ENCODE results near the gene RBPJL.

Gene RBPJL

DNA sequence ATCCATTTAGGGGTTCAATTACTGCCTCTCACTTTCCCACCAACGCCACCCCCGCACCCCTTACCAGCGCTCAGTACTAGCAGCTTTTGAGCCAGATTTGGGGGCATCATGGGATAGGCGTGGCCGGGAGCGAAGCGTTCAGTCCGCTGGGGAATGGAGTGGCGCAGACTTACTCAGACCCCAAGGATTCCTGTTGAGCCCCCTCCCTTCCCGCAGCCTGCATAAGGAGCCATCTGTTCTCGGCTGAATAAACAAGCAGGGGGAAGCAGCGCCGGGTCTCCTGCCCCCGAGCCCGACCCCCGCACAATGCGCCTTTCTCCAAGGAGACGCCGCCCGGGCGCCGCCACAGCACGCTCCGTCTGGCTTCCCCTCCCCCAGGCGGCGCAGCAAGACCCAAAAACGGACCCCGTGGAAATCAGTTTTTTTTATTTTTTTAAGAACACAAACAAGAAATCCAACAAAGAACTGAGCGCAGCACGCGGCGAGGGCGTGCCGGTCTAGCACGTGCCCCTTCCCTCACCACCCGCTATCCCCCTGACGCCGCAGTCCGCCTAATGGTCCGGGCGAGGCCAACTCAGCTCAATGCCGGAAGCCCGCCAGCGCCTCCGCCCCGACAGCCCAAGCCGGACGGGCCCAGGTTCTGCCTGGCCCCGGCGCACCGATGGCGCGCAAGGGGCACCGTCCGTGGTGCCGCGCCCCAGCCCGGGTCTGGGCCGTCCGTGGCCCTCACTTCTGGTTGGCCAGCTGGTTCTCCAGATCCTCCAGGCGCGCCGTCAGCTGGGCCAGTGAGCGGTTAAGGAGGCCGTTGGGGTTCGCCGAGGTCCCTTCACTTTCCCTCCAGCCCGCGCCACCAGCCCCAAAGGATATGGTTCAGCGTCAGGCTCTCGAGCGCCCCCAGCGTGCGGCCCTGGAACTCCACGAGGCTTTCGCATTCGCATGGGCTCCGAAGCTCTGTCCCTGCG, 13.3 kb upstream of the RBPJL start:
- in situ Hi-C loops (cut with MboI; ENCODE audit: low sequenced_read_pairs), result no loop called here

DNA sequence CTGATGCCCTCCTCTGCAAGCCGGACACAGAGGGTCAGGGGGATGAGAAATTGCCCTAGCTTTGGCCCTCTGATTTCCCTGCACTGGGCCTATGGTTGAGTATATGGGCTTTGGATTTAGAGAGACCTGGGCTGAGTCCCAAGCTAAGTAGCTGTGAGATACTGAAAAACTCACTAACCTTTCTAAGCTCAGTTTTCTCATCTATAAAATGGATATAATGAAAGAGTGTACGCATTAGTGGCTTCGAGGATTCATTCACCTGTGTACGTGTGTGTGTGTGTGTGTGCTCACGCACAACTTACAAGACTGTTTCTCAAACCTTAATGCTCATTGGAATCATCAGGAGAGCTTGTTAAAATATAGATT, 12.7 kb upstream of the RBPJL start:
- in situ Hi-C loops (cut with MboI; ENCODE audit: low sequenced_read_pairs), result no loop called here

GRCh38 chr20:45294659-45295058, 12.0 kb upstream of the RBPJL start:
- in situ Hi-C loops (cut with MboI; ENCODE audit: low sequenced_read_pairs), result no loop called here

GRCh38 chr20:45297786-45298497, 8.7 kb upstream of the RBPJL start:
- in situ Hi-C loops (cut with MboI; ENCODE audit: low sequenced_read_pairs), result no loop called here

DNA sequence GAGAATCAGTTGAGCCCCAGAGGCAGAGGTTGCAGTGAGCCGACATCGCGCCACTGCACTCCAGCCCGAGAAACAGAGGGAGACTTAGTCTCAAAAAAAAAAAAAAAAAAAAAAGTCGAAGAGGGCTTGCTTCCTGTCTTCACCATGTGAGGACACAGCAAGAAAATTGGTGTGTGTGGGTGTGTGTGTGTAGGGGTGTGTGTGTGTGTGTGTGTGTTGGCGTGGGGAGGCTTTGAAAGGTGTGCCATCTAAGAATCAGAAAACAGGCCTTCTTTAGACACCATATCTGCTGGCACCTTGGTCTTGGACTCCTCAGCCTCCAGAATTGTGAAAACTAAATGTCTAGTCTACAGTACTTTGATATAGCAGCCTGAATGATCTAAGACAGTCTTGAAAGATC, 6.9 kb upstream of the RBPJL start:
- in situ Hi-C loops (cut with MboI; ENCODE audit: low sequenced_read_pairs), result no loop called here

DNA sequence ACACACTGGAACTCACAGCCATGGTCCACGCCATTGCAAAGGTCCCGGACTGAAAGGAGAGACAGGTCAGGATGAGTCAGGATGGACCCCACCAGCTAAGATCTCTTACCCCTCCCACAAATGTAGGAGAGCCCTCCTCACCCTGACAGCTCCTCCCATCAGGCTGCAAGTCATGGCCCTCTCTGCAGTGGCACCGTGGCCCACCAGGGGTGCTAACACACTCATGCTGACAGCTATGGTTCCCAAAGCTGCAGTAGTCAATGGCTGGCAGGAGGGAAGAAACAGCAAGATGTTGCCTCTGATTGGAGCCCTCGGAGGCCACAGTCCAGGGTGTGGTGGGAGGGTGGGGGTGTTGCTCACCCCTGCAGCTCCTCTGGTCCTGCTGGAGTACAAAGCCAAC, 5.7 kb upstream of the RBPJL start:
- in situ Hi-C loops (cut with MboI; ENCODE audit: low sequenced_read_pairs), result no loop called here

DNA sequence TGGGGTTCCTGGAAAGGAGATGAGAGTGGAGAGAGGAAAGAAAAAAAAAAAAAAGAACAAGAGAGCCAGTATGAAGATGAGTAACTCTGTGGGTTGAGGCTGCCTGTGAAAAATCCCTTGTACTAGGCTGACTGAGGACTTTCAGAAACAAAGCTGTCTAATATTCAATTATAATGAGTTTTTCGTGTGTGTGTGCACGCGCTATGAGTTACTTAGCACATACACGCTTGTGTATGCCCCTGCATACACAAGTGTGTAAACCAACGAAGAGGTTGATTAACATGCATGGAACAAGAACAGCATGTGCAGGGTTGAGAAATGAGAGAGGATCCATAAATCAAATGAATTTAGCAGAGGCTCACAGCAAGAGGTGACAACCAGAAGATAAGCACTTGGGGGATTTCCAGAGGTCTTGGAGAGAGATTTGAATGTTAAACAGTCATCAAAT, 4.8 kb upstream of the RBPJL start:
- in situ Hi-C loops (cut with MboI; ENCODE audit: low sequenced_read_pairs), result no loop called here

- in situ Hi-C loops (cut with MboI; ENCODE audit: low sequenced_read_pairs), result no loop called here
Measured at GRCh38 chr20:45303586-45304463, 2.8 kb upstream of the RBPJL start.

DNA sequence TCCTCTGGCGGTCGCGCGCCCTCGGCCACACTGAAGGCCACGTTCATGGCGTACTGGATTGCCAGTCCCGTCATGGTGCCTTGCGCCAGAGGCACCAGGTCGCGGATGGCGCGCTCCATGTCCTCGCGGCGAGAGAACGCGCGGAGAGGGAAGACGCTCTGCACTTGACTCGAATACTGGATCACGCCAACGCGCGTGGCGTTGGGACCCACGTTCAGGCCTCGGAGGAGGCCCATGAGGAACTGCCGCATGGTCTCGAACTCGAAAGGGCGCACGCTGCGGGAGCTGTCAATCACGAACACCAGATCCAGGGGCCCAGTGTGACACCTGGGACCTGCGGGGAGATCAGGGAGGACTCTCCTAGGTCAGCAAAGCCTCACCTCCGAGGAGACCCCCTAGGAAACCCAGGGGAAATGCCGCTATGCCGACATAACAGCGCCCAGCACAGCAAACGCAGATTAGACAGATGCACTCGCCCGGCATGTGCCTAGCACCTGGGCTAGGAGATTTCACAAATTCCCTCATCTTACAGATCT, 2.1 kb upstream of the RBPJL start:
- in situ Hi-C loops (cut with MboI; ENCODE audit: low sequenced_read_pairs), result no loop called here

DNA sequence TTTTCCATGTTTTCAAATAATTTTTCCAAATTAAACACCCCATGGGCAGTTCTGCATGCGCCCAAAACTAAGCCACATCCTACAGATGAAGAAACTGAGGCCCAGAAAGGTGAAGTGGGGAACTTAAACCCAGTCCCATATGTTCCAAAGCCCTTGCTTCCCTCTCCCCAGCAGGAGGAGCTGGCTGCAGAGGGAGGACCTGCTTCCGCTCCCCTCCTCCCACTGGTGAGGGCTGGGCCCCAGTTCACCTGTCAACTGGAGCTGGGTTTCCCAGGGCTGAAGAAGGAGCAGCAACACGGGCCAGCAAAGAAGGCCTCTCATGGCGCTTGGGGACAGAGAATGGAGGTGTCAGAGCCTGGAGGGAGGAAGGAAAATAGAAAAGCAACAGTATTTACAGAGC, 1.4 kb upstream of the RBPJL start:
- in situ Hi-C loops (cut with MboI; ENCODE audit: low sequenced_read_pairs), result no loop called here

DNA sequence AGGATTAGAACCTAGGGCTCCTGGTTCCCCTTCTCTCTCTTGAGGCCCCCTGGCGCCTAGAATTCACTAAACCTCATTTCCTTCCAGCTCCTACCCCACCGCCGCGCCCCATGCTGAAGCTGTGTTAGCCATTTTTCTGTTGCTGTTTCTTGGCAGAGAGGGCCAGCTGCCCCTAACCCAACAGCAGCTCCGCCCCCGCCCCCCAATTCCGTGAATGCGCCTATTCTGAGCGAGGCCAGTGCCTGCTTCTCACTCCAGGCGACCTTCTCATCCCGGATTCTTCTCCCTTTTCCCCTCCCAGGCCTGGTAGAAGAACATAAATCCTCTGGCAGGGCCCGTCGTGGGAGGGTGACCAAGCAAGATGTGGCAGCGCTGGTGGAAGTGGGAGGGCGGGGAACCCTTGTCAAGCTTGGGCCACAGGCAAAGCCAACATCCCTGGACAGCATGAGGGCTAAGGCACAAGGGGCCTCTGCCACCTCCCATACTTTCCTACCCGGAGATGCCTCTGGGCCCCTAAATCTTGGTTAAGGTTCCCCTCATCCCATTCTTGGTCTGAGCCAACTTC, 518 bp downstream of the RBPJL start:
- in situ Hi-C loops (cut with MboI; ENCODE audit: low sequenced_read_pairs), result no loop called here

- in situ Hi-C loops (cut with MboI; ENCODE audit: low sequenced_read_pairs), result no loop called here
Measured at GRCh38 chr20:45308117-45308778, 1.6 kb downstream of the RBPJL start, which contains the start of gene MATN4. Gene MATN4 (minus strand): TSS chr20:45308299. CDS start chr20:45305582, 2,717 bp downstream.

DNA sequence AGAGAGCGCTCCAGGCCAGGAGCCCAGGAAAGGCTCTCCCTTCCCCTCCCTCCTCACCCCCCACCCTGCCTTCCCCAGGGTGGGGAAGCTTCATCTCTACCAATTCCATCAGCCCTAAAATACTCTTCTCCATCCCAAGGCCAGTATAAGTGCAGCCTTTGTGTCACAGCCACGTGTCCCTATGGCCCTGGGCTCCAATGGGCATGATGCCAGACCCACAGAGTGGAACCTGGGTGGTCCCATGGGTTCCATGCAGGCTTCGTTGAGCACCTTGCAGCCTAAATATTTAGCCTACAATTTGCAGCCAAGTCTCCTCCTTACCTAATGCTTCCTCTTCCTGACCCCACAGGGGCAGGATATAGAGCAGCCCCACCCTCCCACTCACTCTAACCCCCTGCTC, 2.4 kb downstream of the RBPJL start:
- in situ Hi-C loops (cut with MboI; ENCODE audit: low sequenced_read_pairs), result no loop called here

- in situ Hi-C loops (cut with MboI; ENCODE audit: low sequenced_read_pairs), result no loop called here
Measured at GRCh38 chr20:45311589-45312211, 5.1 kb downstream of the RBPJL start.

DNA sequence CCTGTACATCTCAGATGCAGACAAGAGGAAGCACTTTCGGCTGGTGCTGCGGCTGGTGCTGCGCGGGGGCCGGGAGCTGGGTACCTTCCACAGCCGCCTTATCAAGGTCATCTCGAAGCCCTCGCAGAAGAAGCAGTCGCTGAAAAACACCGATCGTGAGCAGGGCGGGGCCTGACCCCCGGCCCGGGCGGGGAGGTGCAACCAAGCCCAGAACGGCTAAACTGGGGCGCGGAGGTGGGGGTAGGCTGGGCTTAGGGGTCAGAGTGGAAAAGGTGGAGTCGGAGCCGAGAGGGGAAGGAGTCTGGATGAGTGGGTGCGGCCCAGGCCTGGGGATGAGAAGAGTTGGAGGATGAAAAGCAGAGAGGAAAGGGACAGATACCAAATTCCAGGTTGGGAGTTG, 5.6 kb downstream of the RBPJL start:
- in situ Hi-C loops (cut with MboI; ENCODE audit: low sequenced_read_pairs), result no loop called here

- in situ Hi-C loops (cut with MboI; ENCODE audit: low sequenced_read_pairs), result no loop called here
Measured at GRCh38 chr20:45313065-45313695, 6.5 kb downstream of the RBPJL start.

DNA sequence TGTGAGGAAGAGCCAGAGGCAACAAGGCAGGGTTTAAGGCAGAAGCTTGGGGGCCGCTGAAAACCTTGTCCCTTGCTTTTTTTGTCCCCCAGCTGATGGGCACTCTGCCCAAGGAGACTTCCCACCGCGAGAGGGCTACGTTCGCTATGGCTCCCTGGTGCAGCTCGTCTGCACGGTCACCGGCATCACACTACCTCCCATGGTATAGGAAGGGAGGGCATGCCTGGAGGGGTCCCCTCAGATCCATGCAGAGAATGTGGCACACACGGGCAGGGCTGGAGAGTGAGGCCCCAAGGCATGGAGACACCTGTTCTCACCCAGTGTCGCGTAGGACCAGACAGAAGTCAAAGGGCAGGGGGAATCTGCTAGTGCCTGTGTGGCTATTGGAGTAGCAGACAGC, 7.3 kb downstream of the RBPJL start:
- in situ Hi-C loops (cut with MboI; ENCODE audit: low sequenced_read_pairs), result no loop called here

DNA sequence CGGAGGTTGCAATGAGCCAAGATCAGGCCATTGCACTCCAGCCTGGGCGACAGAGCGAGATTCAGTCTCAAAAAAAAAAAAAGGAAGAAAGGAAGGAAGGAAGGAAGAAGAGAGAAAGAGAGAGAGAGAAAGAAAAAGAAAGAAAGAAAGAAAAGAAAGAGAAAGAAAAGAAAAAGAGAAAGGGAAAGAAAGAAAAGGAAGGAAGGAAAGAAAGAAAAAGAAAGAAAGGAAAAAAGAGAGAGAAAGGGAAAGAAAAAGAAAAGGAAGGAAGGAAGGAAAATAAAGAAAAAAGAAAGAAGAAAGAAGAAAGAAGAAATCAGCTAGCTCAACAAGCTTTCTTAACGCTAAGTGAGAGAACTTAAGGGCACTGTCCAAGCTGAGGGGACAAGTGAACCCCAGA, 9.0 kb downstream of the RBPJL start:
- in situ Hi-C loops (cut with MboI; ENCODE audit: low sequenced_read_pairs), result no loop called here
